HCT116 (cell line): Measurements from ENCODE around the gene MTHFSD. TPM values are rescaled to one million over a fixed set of nuclear protein-coding genes. Genes with fewer than 3 reads are reported as not detected.

ENCODE experiments used
- ATAC-seq: fragments of 200-7000 bp; cut with Tn5 transposase; 2 replicates; pipeline ENCODE4 v1.9.1; 2020; ENCODE audit warnings: mild to moderate bottlenecking, moderate library complexity
- BruUV-seq: library from RNA; stranded (reverse); fragments of 400-500 nt; replicated peaks from 2 replicates; lab custom pipeline; 2021; lab: Mats Ljungman, UMichigan
- CTCF ChIA-PET: fragments of 300-600 bp; sonication (Branson Sonifier 250); formaldehyde crosslinking; loops from one replicate; lab custom pipeline; 2021; ENCODE audit warnings: antibody characterized with exemption; lab: Charles Lee
- POLR2A ChIA-PET: fragments of 300-600, 350-600 bp; sonication (Branson Sonifier 250); formaldehyde crosslinking; loops from one replicate; lab custom pipeline; 2021; ENCODE audit warnings: antibody characterized with exemption; lab: Charles Lee
- RAD21 ChIA-PET, 2 experiments: fragments of 300-600 bp; sonication (Branson Sonifier 250); formaldehyde crosslinking; loops; one replicate each; lab custom pipeline; 2023; ENCODE audit warnings: low total read pairs in 2 of 2; ENCODE audit not compliant: uncharacterized antibody in 2 of 2, unreplicated experiment in 2 of 2, low non-redundant PET in 1 of 2; lab: Charles Lee
- DNase-seq: peaks from one replicate; pipeline ENCODE4 v3.0.0-alpha.2; 2010; ENCODE audit warnings: low read depth, low spot score
- H2AFZ ChIP-seq: fragments of 200-600 bp; shearing (Covaris generic), sonication (generic); 2 replicates; pipeline ENCODE4 v1.6.1; 2017; ENCODE audit warnings: low read depth, mixed run types, mixed read lengths, antibody characterized with exemption, low read length; ENCODE audit not compliant: poor library complexity, severe bottlenecking
- H3K27ac ChIP-seq: 2 replicates; pipeline ENCODE4 v1.5.1; 2012; ENCODE audit warnings: low read depth, low read length
- H3K27me3 ChIP-seq: fragments of 200-600 bp; sonication (generic); 2 replicates; pipeline ENCODE4 v1.6.1; 2016; ENCODE audit warnings: mixed run types, low read length, mixed read lengths; ENCODE audit not compliant: insufficient read depth
- H3K36me3 ChIP-seq, 2 experiments: fragments of 200-500 bp in 1 of 2; fragments of 200-600 bp in 1 of 2; sonication (Bioruptor generic) in 1 of 2; sonication (generic) in 1 of 2; 2 replicates each; pipeline versions ENCODE4 v1.5.1 to v1.6.1; 2014 to 2016; ENCODE audit warnings: low read length in 2 of 2, inconsistent platforms in 1 of 2, mixed read lengths in 1 of 2, mixed run types in 1 of 2; ENCODE audit not compliant: insufficient read depth in 2 of 2, control insufficient read depth in 1 of 2
- H3K4me1 ChIP-seq, 2 experiments: fragments of 200-600 bp in 1 of 2; sonication (generic) in 1 of 2; 2 replicates each; pipeline versions ENCODE4 v1.5.1 to v1.6.1; 2012 to 2017; ENCODE audit warnings: low read length in 2 of 2, inconsistent platforms in 1 of 2, mild to moderate bottlenecking in 1 of 2, mixed read lengths in 1 of 2, mixed run types in 1 of 2, moderate library complexity in 1 of 2; ENCODE audit not compliant: insufficient read depth in 2 of 2, control insufficient read depth in 1 of 2
- H3K4me2 ChIP-seq: fragments of 200-600 bp; sonication (generic); 2 replicates; pipeline ENCODE4 v1.6.1; 2017; ENCODE audit warnings: mixed run types, low read length, mixed read lengths
- H3K4me3 ChIP-seq, 2 experiments: fragments of 200-600 bp in 1 of 2; sonication (generic) in 1 of 2; replicated peaks in 1 of 2; 2 replicates each; pipeline ENCODE4 v1.5.1; 2011 to 2016; ENCODE audit warnings: low read length in 2 of 2, control low read depth in 1 of 2, low read depth in 1 of 2, mild to moderate bottlenecking in 1 of 2, mixed read lengths in 1 of 2, mixed run types in 1 of 2
- H3K79me2 ChIP-seq: fragments of 200-600 bp; sonication (generic); 2 replicates; pipeline ENCODE4 v1.6.1; 2017; ENCODE audit warnings: mild to moderate bottlenecking, mixed run types, low read length, moderate library complexity, mixed read lengths; ENCODE audit not compliant: insufficient read depth
- H3K9ac ChIP-seq: fragments of 200-600 bp; sonication (generic); 2 replicates; pipeline ENCODE4 v1.6.1; 2016; ENCODE audit warnings: low read length, mixed read lengths
- H3K9me2 ChIP-seq: fragments of 200-600 bp; sonication (generic), shearing (Covaris generic); 2 replicates; pipeline ENCODE4 v1.6.1; 2017; ENCODE audit warnings: mixed run types, mild to moderate bottlenecking, moderate library complexity; ENCODE audit not compliant: insufficient read depth
- H3K9me3 ChIP-seq, 2 experiments: fragments of 200-500 bp in 1 of 2; fragments of 200-600 bp in 1 of 2; sonication (Bioruptor generic) in 1 of 2; sonication (generic) in 1 of 2; 2 replicates each; pipeline ENCODE4 v1.6.1; 2014 to 2017; ENCODE audit warnings: low read length in 2 of 2, mixed read lengths in 2 of 2, inconsistent platforms in 1 of 2, low read depth in 1 of 2, mild to moderate bottlenecking in 1 of 2, mixed run types in 1 of 2, moderate library complexity in 1 of 2; ENCODE audit not compliant: control insufficient read depth in 1 of 2, insufficient read depth in 1 of 2
- H4K20me1 ChIP-seq: fragments of 200-600 bp; sonication (generic), shearing (Covaris generic); 2 replicates; pipeline ENCODE4 v1.6.1; 2017; ENCODE audit warnings: mixed run types, mild to moderate bottlenecking, moderate library complexity; ENCODE audit not compliant: insufficient read depth
- ATF3 ChIP-seq: IDR thresholded peaks from 2 replicates; pipeline ENCODE4 v1.6.1; 2012
- CBX3 ChIP-seq: IDR thresholded peaks from 2 replicates; pipeline ENCODE4 v1.6.1; 2012; ENCODE audit warnings: low read depth
- CEBPB ChIP-seq: IDR thresholded peaks from 2 replicates; pipeline ENCODE4 v1.6.1; 2012; ENCODE audit warnings: low read depth
- CTCF ChIP-seq, 3 experiments: fragments of 200-600 bp in 1 of 3; sonication (generic) in 1 of 3; IDR thresholded peaks in 2 of 3; conservative IDR thresholded peaks in 1 of 3; 2 replicates each; pipeline ENCODE4 v1.5.1; 2012 to 2017; ENCODE audit warnings: low read depth in 2 of 3, low read length in 2 of 3, antibody characterized with exemption in 1 of 3, borderline replicate concordance in 1 of 3, control low read depth in 1 of 3, mild to moderate bottlenecking in 1 of 3, mixed read lengths in 1 of 3, mixed run types in 1 of 3, moderate library complexity in 1 of 3; ENCODE audit not compliant: insufficient read depth in 1 of 3
- ELF1 ChIP-seq: IDR thresholded peaks from 2 replicates; pipeline ENCODE4 v1.6.1; 2012; ENCODE audit warnings: low read depth, borderline replicate concordance
- FOSL1 ChIP-seq: IDR thresholded peaks from 2 replicates; pipeline ENCODE4 v1.6.1; 2012; ENCODE audit warnings: low read depth
- JUND ChIP-seq: IDR thresholded peaks from 2 replicates; pipeline ENCODE4 v1.6.1; 2012
- MAX ChIP-seq: IDR thresholded peaks from 2 replicates; pipeline ENCODE4 v1.6.1; 2012
- POLR2A ChIP-seq: IDR thresholded peaks from 2 replicates; pipeline ENCODE4 v1.7.0; 2011; ENCODE audit warnings: borderline replicate concordance; ENCODE audit not compliant: insufficient read depth, insufficient read length; ENCODE audit errors: extremely low read depth
- RAD21 ChIP-seq: IDR thresholded peaks from 2 replicates; pipeline ENCODE4 v1.6.1; 2012; ENCODE audit warnings: low read depth, mild to moderate bottlenecking
- SIN3A ChIP-seq: IDR thresholded peaks from 2 replicates; pipeline ENCODE4 v1.6.1; 2012; ENCODE audit warnings: low read depth
- SRF ChIP-seq: IDR thresholded peaks from 2 replicates; pipeline ENCODE4 v1.6.1; 2012; ENCODE audit warnings: low read depth
- ZBTB33 ChIP-seq: IDR thresholded peaks from 2 replicates; pipeline ENCODE4 v1.6.1; 2011; ENCODE audit warnings: mild to moderate bottlenecking, low read length, moderate library complexity; ENCODE audit not compliant: insufficient replicate concordance; ENCODE audit errors: extremely low read depth
- ZFX ChIP-seq: fragments of 450-650 bp; IDR thresholded peaks from 2 replicates; pipeline ENCODE4 v1.6.1; 2017
- intact Hi-C: fragments of 100-400 bp; cut with micrococcal nuclease; formaldehyde crosslinking; loops from 2 replicates; pipeline ENCODE4 v1.10.0; 2022
- total RNA-seq: library from RNA; stranded (reverse); gene quantifications from one replicate; pipeline ENCODE4 v1.2.1, GENCODE V29; 2021; ENCODE audit not compliant: unreplicated experiment

Gene MTHFSD
- total RNA-seq, 1 experiment from 2014 or later = 33.1 TPM

GRCh38 chr16:86513471-86514277 is 41.4 kb downstream of the MTHFSD start (continued):
- TF ChIP-seq ZBTB33 = no peak
- TF ChIP-seq RAD21 = no peak
- TF ChIP-seq POLR2A = no peak
- TF ChIP-seq CTCF (IDR thresholded peaks at IDR 0.05 in 2 of 3, conservative IDR thresholded peaks at IDR 0.05 in 1 of 3; ENCODE audit: borderline replicate concordance in 1 of 3, insufficient read depth in 1 of 3, low read depth in 2 of 3, low read length in 2 of 3) = no peak

GRCh38 chr16:86512860-86513470 is 42.1 kb downstream of the MTHFSD start:
- CTCF ChIA-PET = interaction anchor here (1.0 kb wide), 1 partner anchor 260 kb away, joined by 4 read pairs; no protein-coding TSS in a partner anchor
- no peak overlapping the region for H3K9ac ChIP-seq
- no peaks in the 10 kb centered on the region for H4K20me1 ChIP-seq
- TF ChIP-seq FOSL1 (no peak), ATF3 (no peak), SRF (no peak), ELF1 (no peak), ZFX (no peak), RAD21 (no peak), CEBPB (no peak), SIN3A (no peak), MAX (no peak), CTCF (IDR thresholded peaks at IDR 0.05 in 2 of 3, conservative IDR thresholded peaks at IDR 0.05 in 1 of 3; ENCODE audit: borderline replicate concordance in 1 of 3, insufficient read depth in 1 of 3, low read depth in 2 of 3, low read length in 2 of 3) (no peak), ZBTB33 (no peak), CBX3 (no peak), JUND (no peak)

More at GRCh38 chr16:86512860-86513470, 42.1 kb downstream of the MTHFSD start:
- intact Hi-C loops = no loop called here
- no peak for DNase-seq
- Histone ChIP-seq H3K27me3 (no peaks in the 10 kb centered on the region), H3K9me3 (no peaks in the 10 kb centered on the region), H3K4me3 (no peak overlapping the region), H3K4me2 (no peak overlapping the region), H2AFZ (no peak overlapping the region), H3K4me1 (peaks cover 7 to 19% of the 10 kb centered on the region in 2 experiments), H3K36me3 (no peaks in the 10 kb centered on the region), H3K9me2 (no peaks in the 10 kb centered on the region), H3K27ac (no peak overlapping the region), H3K79me2 (no peaks in the 10 kb centered on the region)
- no peak for ATAC-seq
- ChIA-PET POLR2A (no interaction called here), RAD21 (no interaction called here)
- no TSS peak for BruUV-seq
